Upper lobe of right lung (tissue), 1 donor: Measurements from ENCODE around the gene CDH4. TPM values are rescaled to one million over a fixed set of nuclear protein-coding genes. Genes with fewer than 3 reads are reported as not detected.

Source experiments
- ATAC-seq: fragments of 200-7000 bp; cut with Tn5 transposase; one replicate; pipeline ENCODE4 v1.9.1; 2020; ENCODE audit warnings: mild to moderate bottlenecking, moderate library complexity
- DNase-seq: peaks from one replicate; pipeline ENCODE4 v3.0.0-alpha.2; 2020
- H3K27ac ChIP-seq: fragments of 200-600 bp; one replicate; pipeline ENCODE4 v1.8.0; 2022
- H3K27me3 ChIP-seq: fragments of 200-600 bp; one replicate; pipeline ENCODE4 v1.8.0; 2022; ENCODE audit warnings: mild to moderate bottlenecking
- H3K36me3 ChIP-seq: fragments of 200-600 bp; one replicate; pipeline ENCODE4 v1.8.0; 2022
- H3K4me1 ChIP-seq: fragments of 200-600 bp; one replicate; pipeline ENCODE4 v1.8.0; 2022
- H3K4me3 ChIP-seq: fragments of 200-600 bp; one replicate; pipeline ENCODE4 v1.8.0; 2022; ENCODE audit warnings: mild to moderate bottlenecking
- H3K9me3 ChIP-seq: fragments of 200-600 bp; one replicate; pipeline ENCODE4 v1.8.0; 2022
- intact Hi-C: fragments of 100-400 bp; cut with DNase I; formaldehyde crosslinking; loops from one replicate; pipeline ENCODE4 v1.11.0; 2022
- total RNA-seq: library from RNA; stranded (reverse); fragmentation: NEBNext Ultra II Directional; extraction: Animal tissue kit (Norgen Biotek cat#: 25700); gene quantifications from one replicate; pipeline ENCODE4 v1.2.1, GENCODE V29; 2021
- TF ChIP-seq, protein P1 (sequence below): fragments of 200-600 bp; IDR thresholded peaks from one replicate; pipeline ENCODE4 v1.8.0; 2022; ENCODE audit warnings: antibody characterized with exemption
- donor health status: DM: no; HTN: yes; CAD: no; lungs with severe emphysema.

CDH4 gene
- total RNA-seq, 1 donor from 2014 or later = 0.23 TPM

DNA sequence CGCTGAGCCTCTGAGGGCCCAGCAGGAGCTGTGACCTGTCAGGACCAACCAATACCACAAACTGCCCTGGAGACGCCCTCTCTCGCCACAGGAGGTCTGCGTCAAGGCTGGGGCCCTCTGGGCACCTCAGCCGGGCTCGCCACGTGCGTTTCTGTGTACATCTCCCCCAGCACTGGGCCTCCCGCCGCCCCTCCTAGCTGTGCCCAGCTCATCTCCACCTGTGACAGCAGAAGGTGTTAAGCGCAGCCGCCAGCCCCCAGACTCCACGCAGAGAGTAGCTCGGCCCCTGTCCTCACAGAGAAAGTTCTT, 722.2 kb downstream of the CDH4 start:
- no peak for ATAC-seq
- H3K27ac ChIP-seq = no peak overlapping the region
- no peaks in the 10 kb centered on the region for H3K9me3 ChIP-seq
- peaks cover 26% of the 10 kb centered on the region for H3K36me3 ChIP-seq
- no peak overlapping the region for H3K4me3 ChIP-seq
- TF ChIP-seq, protein P1, sequence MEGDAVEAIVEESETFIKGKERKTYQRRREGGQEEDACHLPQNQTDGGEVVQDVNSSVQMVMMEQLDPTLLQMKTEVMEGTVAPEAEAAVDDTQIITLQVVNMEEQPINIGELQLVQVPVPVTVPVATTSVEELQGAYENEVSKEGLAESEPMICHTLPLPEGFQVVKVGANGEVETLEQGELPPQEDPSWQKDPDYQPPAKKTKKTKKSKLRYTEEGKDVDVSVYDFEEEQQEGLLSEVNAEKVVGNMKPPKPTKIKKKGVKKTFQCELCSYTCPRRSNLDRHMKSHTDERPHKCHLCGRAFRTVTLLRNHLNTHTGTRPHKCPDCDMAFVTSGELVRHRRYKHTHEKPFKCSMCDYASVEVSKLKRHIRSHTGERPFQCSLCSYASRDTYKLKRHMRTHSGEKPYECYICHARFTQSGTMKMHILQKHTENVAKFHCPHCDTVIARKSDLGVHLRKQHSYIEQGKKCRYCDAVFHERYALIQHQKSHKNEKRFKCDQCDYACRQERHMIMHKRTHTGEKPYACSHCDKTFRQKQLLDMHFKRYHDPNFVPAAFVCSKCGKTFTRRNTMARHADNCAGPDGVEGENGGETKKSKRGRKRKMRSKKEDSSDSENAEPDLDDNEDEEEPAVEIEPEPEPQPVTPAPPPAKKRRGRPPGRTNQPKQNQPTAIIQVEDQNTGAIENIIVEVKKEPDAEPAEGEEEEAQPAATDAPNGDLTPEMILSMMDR = no peak
- H3K27me3 ChIP-seq = no peaks in the 10 kb centered on the region
- no peaks in the 10 kb centered on the region for H3K4me1 ChIP-seq
- DNase-seq = no peak
- intact Hi-C loops = no loop called here

DNA sequence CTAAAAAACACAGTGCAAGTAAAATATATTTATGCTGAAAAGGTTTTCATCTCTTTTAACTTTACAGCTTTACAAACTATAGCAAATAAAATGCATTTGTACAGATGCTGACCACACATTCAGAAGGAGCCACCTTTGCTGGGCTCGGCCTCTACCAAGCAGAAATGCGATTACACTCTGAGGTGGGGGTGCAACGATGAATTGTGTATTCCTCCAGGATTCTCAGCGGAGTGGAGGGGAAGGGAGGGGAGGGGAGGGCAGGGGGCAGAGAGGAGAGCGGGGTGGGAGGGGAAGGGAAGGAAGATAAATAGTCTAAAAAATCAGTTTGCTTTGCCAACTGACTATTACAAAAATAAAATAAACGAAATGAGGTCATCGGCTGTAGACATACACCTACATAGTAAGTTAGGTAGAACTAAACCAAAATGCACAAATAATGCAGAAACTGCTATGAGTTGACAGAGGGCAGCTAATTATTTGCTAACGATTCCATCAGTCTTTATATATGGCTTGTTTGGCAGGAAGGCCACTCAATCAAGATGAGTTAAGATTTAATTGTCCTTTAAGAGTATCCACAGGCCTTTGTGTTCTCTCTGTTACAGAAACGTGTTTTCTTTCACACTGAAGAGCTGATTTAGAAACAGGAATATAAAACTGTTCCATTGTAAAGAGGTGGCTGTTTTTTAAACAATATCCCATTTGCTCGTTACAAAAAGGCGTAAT, 723.5 kb downstream of the CDH4 start:
- Histone ChIP-seq H3K4me3 (no peak overlapping the region), H3K27ac (no peak overlapping the region), H3K27me3 (no peaks in the 10 kb centered on the region), H3K4me1 (no peaks in the 10 kb centered on the region), H3K36me3 (peaks cover 26% of the 10 kb centered on the region), H3K9me3 (no peaks in the 10 kb centered on the region)
- TF ChIP-seq, protein P1 = no peak
- DNase-seq (no peak), ATAC-seq (no peak)
- intact Hi-C loops = no loop called here

DNA sequence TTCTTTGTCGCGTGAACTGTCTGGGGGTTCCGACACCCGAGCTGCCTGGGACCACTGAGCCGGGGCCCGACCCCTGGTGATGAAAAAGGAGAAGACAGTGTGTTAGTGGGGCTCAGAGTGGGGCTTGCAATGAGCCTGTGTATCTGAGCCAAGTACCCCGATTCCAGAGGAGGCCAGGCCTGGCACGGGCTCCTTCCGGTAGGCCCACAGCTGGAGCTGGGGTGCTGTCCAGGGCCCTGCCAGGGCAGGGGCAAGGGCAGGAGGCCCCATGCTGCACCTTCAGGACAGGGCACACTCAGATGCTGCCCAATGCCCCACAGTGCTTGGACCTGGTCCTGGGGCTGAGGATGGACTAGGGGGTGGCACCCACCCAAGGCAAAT, 724.2 kb downstream of the CDH4 start:
- Histone ChIP-seq H3K36me3 (peaks cover 26% of the 10 kb centered on the region), H3K27ac (no peak overlapping the region), H3K4me1 (no peaks in the 10 kb centered on the region), H3K27me3 (no peaks in the 10 kb centered on the region), H3K4me3 (no peak overlapping the region), H3K9me3 (no peaks in the 10 kb centered on the region)
- peak; percentile 17 for ATAC-seq
- intact Hi-C loops = no loop called here
- no peak for DNase-seq
- TF ChIP-seq, protein P1 = no peak

DNA sequence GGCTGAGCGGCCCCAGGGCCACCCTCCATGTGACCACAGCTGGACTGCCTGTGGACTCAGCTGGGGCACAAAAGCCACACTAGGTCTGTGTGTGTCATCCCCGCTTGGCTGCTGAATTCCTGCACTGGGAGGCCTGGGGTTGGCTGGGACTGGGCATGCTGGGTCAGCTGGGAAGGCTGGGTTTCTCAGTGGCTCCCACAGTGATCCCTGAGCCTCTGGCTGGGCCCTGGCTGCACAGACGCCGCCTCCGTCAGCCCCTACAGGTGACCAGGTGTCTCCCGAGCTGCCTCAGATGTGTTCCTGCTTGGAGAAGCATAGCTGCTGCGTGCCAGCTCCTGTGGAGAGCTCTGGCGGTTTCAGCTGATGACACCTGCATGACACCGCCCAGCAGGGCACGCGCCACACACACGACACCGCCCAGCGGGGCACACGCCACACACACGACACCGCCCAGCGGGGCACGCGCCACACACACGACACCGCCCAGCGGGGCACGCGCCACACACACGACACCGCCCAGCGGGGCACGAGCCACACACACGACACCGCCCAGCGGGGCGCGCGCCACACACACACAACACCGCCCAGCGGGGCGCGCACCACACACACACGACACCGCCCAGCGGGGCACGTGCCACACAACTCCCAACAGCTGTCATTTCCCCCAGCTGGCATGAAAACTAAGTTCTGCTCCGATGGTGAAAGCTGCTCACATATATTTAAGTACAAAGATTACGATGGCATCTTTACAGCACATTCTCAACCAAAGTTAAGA, 724.8 kb downstream of the CDH4 start:
- H3K36me3 ChIP-seq = peaks cover 26% of the 10 kb centered on the region
- TF ChIP-seq, protein P1 = no peak
- no peak overlapping the region for H3K27ac ChIP-seq
- ATAC-seq = no peak
- no peaks in the 10 kb centered on the region for H3K9me3 ChIP-seq
- intact Hi-C loops = no loop called here
- no peaks in the 10 kb centered on the region for H3K4me1 ChIP-seq
- no peak for DNase-seq
- H3K4me3 ChIP-seq = no peak overlapping the region
- H3K27me3 ChIP-seq = no peaks in the 10 kb centered on the region

DNA sequence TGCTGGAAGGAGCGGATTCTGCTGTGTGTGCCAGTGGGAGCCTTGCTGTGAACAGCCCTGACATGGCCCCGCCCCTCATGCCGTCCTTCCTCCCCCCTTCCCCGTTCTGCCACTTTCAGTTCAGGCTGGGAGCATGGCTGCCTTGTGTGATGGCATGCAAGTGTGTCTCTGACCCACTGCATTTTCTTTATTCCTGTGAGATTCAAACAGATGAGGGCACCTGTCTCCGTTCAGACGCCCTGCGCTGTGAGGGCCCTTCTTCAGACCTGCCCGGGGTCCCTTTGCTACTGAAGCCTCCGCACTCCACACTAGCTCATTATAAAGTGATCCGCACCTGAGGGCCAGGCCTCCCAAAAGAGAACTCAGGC, 725.3 kb downstream of the CDH4 start:
- ATAC-seq (no peak), DNase-seq (no peak)
- no peaks in the 10 kb centered on the region for H3K4me1 ChIP-seq
- H3K36me3 ChIP-seq = peaks cover 26% of the 10 kb centered on the region
- no peak overlapping the region for H3K27ac ChIP-seq
- intact Hi-C loops = no loop called here
- no peaks in the 10 kb centered on the region for H3K27me3 ChIP-seq
- TF ChIP-seq, protein P1 = no peak
- no peaks in the 10 kb centered on the region for H3K9me3 ChIP-seq
- no peak overlapping the region for H3K4me3 ChIP-seq
